Frontal cortex (tissue), 4 donors: ENCODE results near the gene TEX51. TPM values are rescaled to one million over a fixed set of nuclear protein-coding genes. Genes with fewer than 3 reads are reported as not detected.
A peak's percentile ranks its signal among the peaks of the same experiment; 100 is the strongest.

Experiments used
- DNase-seq, 2 donors: peaks; one replicate each; pipeline ENCODE4 v3.0.0; 2012; ENCODE audit warnings: low spot score in 2 of 2
- FAIRE-seq: peaks from 2 replicates; lab custom pipeline; 2012; peaks lifted over from hg19 to GRCh38; lab: Jason Lieb, UNC
- total RNA-seq: library from RNA; depleted of rRNA; stranded (reverse); fragments of >200 nt; gene quantifications from one replicate; pipeline ENCODE4 v1.2.3, GENCODE V29; 2014
- donor health status: control.
- donor health status: control.
- donor health status: control.

Gene TEX51
- total RNA-seq, 1 donor from 2014 or later: not detected

GRCh38 chr2:126877861-126878565 is 20.7 kb upstream of the TEX51 start:
- DNase-seq: no peak
- no peak for FAIRE-seq

GRCh38 chr2:126878601-126879000 is 20.1 kb upstream of the TEX51 start:
- FAIRE-seq (no peak), DNase-seq (no peak)

GRCh38 chr2:126879348-126880298 is 19.1 kb upstream of the TEX51 start:
- DNase-seq (no peak), FAIRE-seq (no peak)

- DNase-seq (no peak), FAIRE-seq (no peak)
These were observed 18.4 kb upstream of the TEX51 start for GRCh38 chr2:126880324-126880723.

GRCh38 chr2:126880817-126881216 is 17.9 kb upstream of the TEX51 start:
- FAIRE-seq: no peak
- no peak for DNase-seq

GRCh38 chr2:126881591-126881990 is 17.1 kb upstream of the TEX51 start:
- FAIRE-seq (no peak), DNase-seq (no peak)

- FAIRE-seq: no peak
- no peak for DNase-seq
These were observed 16.5 kb upstream of the TEX51 start for GRCh38 chr2:126882181-126882580.

GRCh38 chr2:126882736-126883665 is 15.7 kb upstream of the TEX51 start:
- FAIRE-seq: no peak
- DNase-seq: no peak

- DNase-seq: no peak
- no peak for FAIRE-seq
These were observed 15.0 kb upstream of the TEX51 start for GRCh38 chr2:126883666-126884040.

GRCh38 chr2:126884861-126885750 is 13.6 kb upstream of the TEX51 start:
- no peak for FAIRE-seq

GRCh38 chr2:126885751-126886210 is 12.9 kb upstream of the TEX51 start:
- no peak for DNase-seq
- no peak for FAIRE-seq

More at GRCh38 chr2:126884861-126885750, 13.6 kb upstream of the TEX51 start:
- DNase-seq: no peak

GRCh38 chr2:126886211-126886915 is 12.3 kb upstream of the TEX51 start:
- DNase-seq: peak; percentile 55 to 73

GRCh38 chr2:126886916-126887280 is 11.8 kb upstream of the TEX51 start:
- no peak for DNase-seq
- no peak for FAIRE-seq

More at GRCh38 chr2:126886211-126886915, 12.3 kb upstream of the TEX51 start:
- no peak for FAIRE-seq

GRCh38 chr2:126887506-126887905 is 11.2 kb upstream of the TEX51 start:
- no peak for FAIRE-seq
- DNase-seq: no peak

- DNase-seq (no peak), FAIRE-seq (no peak)
These were observed 10.6 kb upstream of the TEX51 start for GRCh38 chr2:126888046-126888445.

- no peak for DNase-seq
- no peak for FAIRE-seq
These were observed 9.6 kb upstream of the TEX51 start for GRCh38 chr2:126889071-126889470.

- no peak for DNase-seq
- no peak for FAIRE-seq
These were observed 9.1 kb upstream of the TEX51 start for GRCh38 chr2:126889496-126890135.

- no peak for FAIRE-seq
- no peak for DNase-seq
These were observed 8.6 kb upstream of the TEX51 start for GRCh38 chr2:126890136-126890510.
